ENCODE measurements around the gene NFS1. TPM values are rescaled to one million over a fixed set of nuclear protein-coding genes. Genes with fewer than 3 reads are reported as not detected.
"Not testable (repeated sequence)": the region's sequence is repeated elsewhere in the genome, so short reads cannot be mapped to it uniquely, and the experiment has no call there.

NFS1 gene
- total RNA-seq, 1 experiment from 2014 or later = 69.8 TPM

- intact Hi-C loops (cut with micrococcal nuclease; ENCODE audit: unreplicated experiment) = no loop called here
- CTCF ChIA-PET = interaction anchor here (0.7 kb wide), 1 partner anchor 109 kb away, joined by 4 read pairs; no protein-coding TSS in a partner anchor
- Histone ChIP-seq H3K36me3 (ENCODE audit: control insufficient read depth, insufficient read depth, low read length) (peaks cover 24% of the 10 kb centered on the region), H3K9me3 (no peaks in the 10 kb centered on the region), H3K4me3 (ENCODE audit: low read depth, low read length) (no peak overlapping the region), H3K27me3 (replicated peaks; ENCODE audit: control insufficient read depth, insufficient read depth, low read length) (no peaks in the 10 kb centered on the region), H3K4me1 (peaks cover 31% of the 10 kb centered on the region)
- Mint-ChIP-seq H3K36me3 (ENCODE audit: insufficient read depth, unreplicated experiment) (peaks cover 99% of the 10 kb centered on the region), H3K9me3 (ENCODE audit: unreplicated experiment) (no peaks in the 10 kb centered on the region), H3K4me3 (ENCODE audit: unreplicated experiment) (peak overlapping the region; percentile 33), H3K27ac (ENCODE audit: unreplicated experiment) (peak overlapping the region; percentile 71), H3K27me3 (ENCODE audit: insufficient read depth, unreplicated experiment) (no peaks in the 10 kb centered on the region), H3K4me1 (ENCODE audit: low read depth, unreplicated experiment) (peaks cover 38% of the 10 kb centered on the region)
- no TSS peak for BruUV-seq (replicated peaks)
- TF ChIP-seq, protein P1, sequence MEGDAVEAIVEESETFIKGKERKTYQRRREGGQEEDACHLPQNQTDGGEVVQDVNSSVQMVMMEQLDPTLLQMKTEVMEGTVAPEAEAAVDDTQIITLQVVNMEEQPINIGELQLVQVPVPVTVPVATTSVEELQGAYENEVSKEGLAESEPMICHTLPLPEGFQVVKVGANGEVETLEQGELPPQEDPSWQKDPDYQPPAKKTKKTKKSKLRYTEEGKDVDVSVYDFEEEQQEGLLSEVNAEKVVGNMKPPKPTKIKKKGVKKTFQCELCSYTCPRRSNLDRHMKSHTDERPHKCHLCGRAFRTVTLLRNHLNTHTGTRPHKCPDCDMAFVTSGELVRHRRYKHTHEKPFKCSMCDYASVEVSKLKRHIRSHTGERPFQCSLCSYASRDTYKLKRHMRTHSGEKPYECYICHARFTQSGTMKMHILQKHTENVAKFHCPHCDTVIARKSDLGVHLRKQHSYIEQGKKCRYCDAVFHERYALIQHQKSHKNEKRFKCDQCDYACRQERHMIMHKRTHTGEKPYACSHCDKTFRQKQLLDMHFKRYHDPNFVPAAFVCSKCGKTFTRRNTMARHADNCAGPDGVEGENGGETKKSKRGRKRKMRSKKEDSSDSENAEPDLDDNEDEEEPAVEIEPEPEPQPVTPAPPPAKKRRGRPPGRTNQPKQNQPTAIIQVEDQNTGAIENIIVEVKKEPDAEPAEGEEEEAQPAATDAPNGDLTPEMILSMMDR (IDR thresholded peaks at IDR 0.05; ENCODE audit: insufficient read depth in 1 of 2, low read depth in 1 of 2, low read length in 1 of 2, severe bottlenecking in 1 of 2, unreplicated experiment in 1 of 2) = no peak
- DNase-seq = peak; percentile 14 to 39
- POLR2A ChIA-PET = interaction anchor here (0.7 to 3.0 kb wide), 2 partner anchors 8 to 15 kb away, joined by 6 to 28 read pairs; partner anchors contain the start of gene RBM39
Measured at GRCh38 chr20:35726842-35727711, 27.9 kb upstream of the NFS1 start.

DNA sequence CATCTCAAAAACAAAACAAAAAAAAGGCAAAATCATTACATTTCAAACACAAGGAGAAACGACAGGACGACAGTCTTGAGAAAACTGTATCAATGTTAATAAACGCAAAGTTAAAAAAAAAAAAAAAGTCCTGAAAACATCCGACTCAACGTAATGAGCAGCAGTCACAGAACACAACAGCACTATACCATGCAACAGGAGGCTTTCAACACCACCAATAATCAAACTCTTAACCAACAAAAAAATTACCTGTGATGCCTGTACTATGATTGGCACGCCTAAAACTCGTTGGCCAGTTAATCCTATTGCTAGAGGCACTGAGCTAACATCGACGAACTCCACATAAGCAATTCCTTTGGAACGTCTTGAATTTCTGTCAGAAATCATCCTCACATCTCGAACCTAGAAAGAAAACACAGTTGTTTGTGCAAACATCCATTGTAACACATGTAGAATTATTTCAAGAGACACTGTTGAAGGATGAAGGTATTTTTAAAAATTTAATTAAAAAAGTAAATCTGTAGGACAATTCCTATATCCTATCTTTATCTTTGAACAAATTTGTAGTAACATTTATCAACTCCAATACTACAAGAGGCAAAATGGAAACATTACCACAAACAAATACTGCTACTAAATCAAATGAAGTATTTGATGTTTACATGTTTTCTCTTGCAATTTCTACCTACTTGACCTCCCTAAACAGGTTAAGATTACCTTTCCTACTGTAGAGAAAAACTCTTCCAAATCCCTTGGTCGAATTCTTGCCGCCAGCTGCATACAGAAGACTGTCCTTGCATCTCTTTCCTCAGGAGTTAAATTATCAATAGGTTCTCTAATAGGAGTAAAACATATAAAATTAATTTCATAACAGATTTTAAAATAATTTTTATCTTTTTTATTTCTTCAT is 25.4 kb upstream of the NFS1 start:
- POLR2A ChIA-PET = interaction anchor here (0.6 to 0.7 kb wide), 3 partner anchors 15 to 47 kb away, joined by 3 to 11 read pairs (median 4); partner anchors contain the start of gene PHF20
- H3K9me3 Mint-ChIP-seq (ENCODE audit: unreplicated experiment) = no peaks in the 10 kb centered on the region

DNA sequence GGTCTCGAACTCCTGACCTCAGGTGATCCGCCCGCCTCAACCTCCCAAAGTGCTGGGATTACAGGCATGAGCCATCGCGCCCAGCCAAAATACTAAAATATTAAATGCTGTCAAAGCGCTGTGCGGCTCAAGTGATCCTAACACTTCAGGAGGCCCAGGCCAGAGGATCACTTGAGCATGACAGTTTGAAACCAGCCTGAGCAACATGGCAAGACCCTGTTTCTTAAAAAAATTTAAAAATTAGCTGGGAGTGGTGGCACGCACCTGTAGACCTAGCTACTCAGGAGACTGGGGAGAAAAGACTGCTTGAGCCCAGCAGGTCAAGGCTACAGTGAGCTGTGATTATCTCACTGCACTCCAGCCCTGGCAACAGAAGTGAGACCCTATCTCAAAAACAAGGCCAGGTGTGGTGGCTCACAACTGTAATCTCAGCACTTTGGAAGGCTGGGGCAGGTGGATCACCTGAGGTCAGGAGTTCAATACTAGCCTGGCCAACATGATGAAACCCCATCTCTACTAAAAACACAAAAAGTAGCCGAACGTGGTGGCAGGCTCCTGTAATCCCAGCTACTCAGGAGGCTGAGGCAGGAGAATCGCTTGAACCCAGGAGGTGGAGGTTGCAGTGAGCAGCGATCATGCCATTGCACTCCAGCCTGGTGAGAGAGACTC is 24.6 kb upstream of the NFS1 start:
- BruUV-seq (replicated peaks); H3K27me3 ChIP-seq (replicated peaks; ENCODE audit: control insufficient read depth, insufficient read depth, low read length); intact Hi-C loops (cut with micrococcal nuclease; ENCODE audit: unreplicated experiment); H3K4me3 ChIP-seq (ENCODE audit: low read depth, low read length); H3K4me3 Mint-ChIP-seq (ENCODE audit: unreplicated experiment); H3K9me3 ChIP-seq; H3K9me3 Mint-ChIP-seq (ENCODE audit: unreplicated experiment); H3K27me3 Mint-ChIP-seq (ENCODE audit: insufficient read depth, unreplicated experiment): not testable (repeated sequence)
- POLR2A ChIA-PET = interaction anchor here (0.6 kb wide), 1 partner anchor 15 kb away, joined by 4 read pairs; no protein-coding TSS in a partner anchor
- H3K4me1 ChIP-seq = peaks cover 11% of the 10 kb centered on the region; the same call in 1 of the 2 replicates
- CTCF ChIA-PET = interaction anchor here (1.0 kb wide), 1 partner anchor 18 kb away, joined by 3 read pairs; the partner anchor contains the start of gene RBM39
- peak in 1 of 2 experiments; percentile 11 for DNase-seq
- H3K36me3 Mint-ChIP-seq (ENCODE audit: insufficient read depth, unreplicated experiment) = peaks cover 100% of the 10 kb centered on the region
- peaks cover 22% of the 10 kb centered on the region for H3K4me1 Mint-ChIP-seq (ENCODE audit: low read depth, unreplicated experiment)
- H3K27ac Mint-ChIP-seq (ENCODE audit: unreplicated experiment) = peak overlapping the region; percentile 42
- peaks cover 37% of the 10 kb centered on the region for H3K36me3 ChIP-seq (ENCODE audit: control insufficient read depth, insufficient read depth, low read length)

More for the DNA sequence above, 25.4 kb upstream of the NFS1 start:
- Mint-ChIP-seq H3K27me3 (ENCODE audit: insufficient read depth, unreplicated experiment) (no peaks in the 10 kb centered on the region), H3K4me3 (ENCODE audit: unreplicated experiment) (no peak overlapping the region), H3K27ac (ENCODE audit: unreplicated experiment) (peak overlapping the region; percentile 42), H3K4me1 (ENCODE audit: low read depth, unreplicated experiment) (peaks cover 26% of the 10 kb centered on the region), H3K36me3 (ENCODE audit: insufficient read depth, unreplicated experiment) (peaks cover 100% of the 10 kb centered on the region)
- TF ChIP-seq, protein P1 (IDR thresholded peaks at IDR 0.05; ENCODE audit: insufficient read depth in 1 of 2, low read depth in 1 of 2, low read length in 1 of 2, severe bottlenecking in 1 of 2, unreplicated experiment in 1 of 2) = no peak
- H3K9me3 ChIP-seq = no peaks in the 10 kb centered on the region
- BruUV-seq (replicated peaks) = no TSS peak
- peaks cover 11% of the 10 kb centered on the region; the same call in 1 of the 2 replicates for H3K4me1 ChIP-seq
- no peaks in the 10 kb centered on the region for H3K27me3 ChIP-seq (replicated peaks; ENCODE audit: control insufficient read depth, insufficient read depth, low read length)
- intact Hi-C loops (cut with micrococcal nuclease; ENCODE audit: unreplicated experiment) = no loop called here
- CTCF ChIA-PET = interaction anchor here (0.6 to 1.0 kb wide), 2 partner anchors 16 to 17 kb away, joined by 3 read pairs; partner anchors contain the start of gene RBM39
- no peak overlapping the region for H3K4me3 ChIP-seq (ENCODE audit: low read depth, low read length)
- peak in 1 of 2 experiments; percentile 5 for DNase-seq
- H3K36me3 ChIP-seq (ENCODE audit: control insufficient read depth, insufficient read depth, low read length) = peaks cover 35% of the 10 kb centered on the region

DNA sequence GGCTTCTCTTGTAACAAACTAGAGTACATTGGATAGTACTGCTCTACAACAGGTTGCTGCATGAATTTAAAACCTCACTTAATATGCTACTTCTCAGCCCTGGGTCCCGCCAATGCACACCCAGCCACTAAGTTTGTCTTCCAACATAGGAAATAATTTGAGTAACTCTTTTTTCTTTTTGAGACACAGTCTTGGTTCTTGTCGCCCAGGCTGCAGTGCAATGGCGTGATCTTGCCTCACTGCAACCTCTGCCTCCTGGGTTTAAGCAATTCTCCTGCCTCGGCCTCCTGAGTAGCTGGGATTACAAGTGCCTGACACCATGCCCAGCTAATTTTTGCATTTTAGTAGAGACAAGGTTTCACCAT is 24.1 kb upstream of the NFS1 start:
- Mint-ChIP-seq H3K36me3 (ENCODE audit: insufficient read depth, unreplicated experiment) (peaks cover 100% of the 10 kb centered on the region), H3K4me1 (ENCODE audit: low read depth, unreplicated experiment) (peaks cover 22% of the 10 kb centered on the region)
- BruUV-seq (replicated peaks); H3K27ac Mint-ChIP-seq (ENCODE audit: unreplicated experiment); POLR2A ChIA-PET; H3K9me3 ChIP-seq; intact Hi-C loops (cut with micrococcal nuclease; ENCODE audit: unreplicated experiment); H3K4me3 ChIP-seq (ENCODE audit: low read depth, low read length); H3K9me3 Mint-ChIP-seq (ENCODE audit: unreplicated experiment); H3K27me3 ChIP-seq (replicated peaks; ENCODE audit: control insufficient read depth, insufficient read depth, low read length); H3K27me3 Mint-ChIP-seq (ENCODE audit: insufficient read depth, unreplicated experiment); H3K4me3 Mint-ChIP-seq (ENCODE audit: unreplicated experiment): not testable (repeated sequence)
- DNase-seq = peak in 1 of 2 experiments; percentile 14
- H3K36me3 ChIP-seq (ENCODE audit: control insufficient read depth, insufficient read depth, low read length) = peaks cover 39% of the 10 kb centered on the region
- CTCF ChIA-PET = interaction anchor here (1.0 kb wide), 1 partner anchor 19 kb away, joined by 3 read pairs; the partner anchor contains the start of gene RBM39
- peaks cover 11% of the 10 kb centered on the region; the same call in 1 of the 2 replicates for H3K4me1 ChIP-seq
